ENCODE data around the gene GFI1. TPM values are rescaled to one million over a fixed set of nuclear protein-coding genes. Genes with fewer than 3 reads are reported as not detected.

GFI1 gene
- total RNA-seq, 4 donors from 2014 or later: 4.5 to 15.7 (median 9.2) TPM

DNA sequence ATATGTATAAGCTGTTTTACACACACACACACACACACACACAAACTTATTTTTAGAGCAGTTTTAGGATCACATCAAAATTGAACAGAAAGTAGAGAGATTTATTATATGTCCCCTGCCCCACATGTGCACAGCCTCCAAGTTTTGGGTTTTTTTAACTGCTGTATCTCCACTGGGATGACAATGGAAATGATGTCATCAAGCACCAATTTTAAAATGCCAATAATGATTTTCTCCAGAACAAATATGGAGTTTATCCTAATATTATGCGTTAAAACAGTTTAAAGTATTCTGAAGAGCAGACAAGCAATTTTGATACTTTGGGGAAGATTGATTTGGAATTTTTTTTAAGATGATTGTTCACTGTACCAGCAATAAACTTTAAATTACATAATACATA is 56.7 kb downstream of the GFI1 start:
- no peak for DNase-seq
- 87 to 90% methylated on average over 1 of the region's 1 CpG for WGBS, 2 donors (ENCODE audit: low coverage in 1 of 2)
- Histone ChIP-seq H3K36me3 (no peaks in the 10 kb centered on the region), H3K27ac (no peak overlapping the region), H3K4me1 (no peaks in the 10 kb centered on the region), H3K4me3 (no peak overlapping the region), H3K27me3 (no peaks in the 10 kb centered on the region), H3K9me3 (no peaks in the 10 kb centered on the region)
- in situ Hi-C loops (cut with MboI; ENCODE audit: low pct_ligation_motif_present in 1 of 4, low pct_unique_long_range_greater_than_20kb in 1 of 4, low sequenced_read_pairs in 3 of 4): no loop called here
- intact Hi-C loops (cut with DNase I; ENCODE audit: low total_unique reads): no loop called here
- no peak for TF ChIP-seq POLR2A (IDR thresholded peaks at IDR 0.05)
- TF ChIP-seq POLR2AphosphoS5 (IDR thresholded peaks at IDR 0.05): no peak
- TF ChIP-seq, protein P1, sequence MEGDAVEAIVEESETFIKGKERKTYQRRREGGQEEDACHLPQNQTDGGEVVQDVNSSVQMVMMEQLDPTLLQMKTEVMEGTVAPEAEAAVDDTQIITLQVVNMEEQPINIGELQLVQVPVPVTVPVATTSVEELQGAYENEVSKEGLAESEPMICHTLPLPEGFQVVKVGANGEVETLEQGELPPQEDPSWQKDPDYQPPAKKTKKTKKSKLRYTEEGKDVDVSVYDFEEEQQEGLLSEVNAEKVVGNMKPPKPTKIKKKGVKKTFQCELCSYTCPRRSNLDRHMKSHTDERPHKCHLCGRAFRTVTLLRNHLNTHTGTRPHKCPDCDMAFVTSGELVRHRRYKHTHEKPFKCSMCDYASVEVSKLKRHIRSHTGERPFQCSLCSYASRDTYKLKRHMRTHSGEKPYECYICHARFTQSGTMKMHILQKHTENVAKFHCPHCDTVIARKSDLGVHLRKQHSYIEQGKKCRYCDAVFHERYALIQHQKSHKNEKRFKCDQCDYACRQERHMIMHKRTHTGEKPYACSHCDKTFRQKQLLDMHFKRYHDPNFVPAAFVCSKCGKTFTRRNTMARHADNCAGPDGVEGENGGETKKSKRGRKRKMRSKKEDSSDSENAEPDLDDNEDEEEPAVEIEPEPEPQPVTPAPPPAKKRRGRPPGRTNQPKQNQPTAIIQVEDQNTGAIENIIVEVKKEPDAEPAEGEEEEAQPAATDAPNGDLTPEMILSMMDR (IDR thresholded peaks at IDR 0.05): no peak
- TF ChIP-seq EP300 (IDR thresholded peaks at IDR 0.05; ENCODE audit: low read depth): no peak

DNA sequence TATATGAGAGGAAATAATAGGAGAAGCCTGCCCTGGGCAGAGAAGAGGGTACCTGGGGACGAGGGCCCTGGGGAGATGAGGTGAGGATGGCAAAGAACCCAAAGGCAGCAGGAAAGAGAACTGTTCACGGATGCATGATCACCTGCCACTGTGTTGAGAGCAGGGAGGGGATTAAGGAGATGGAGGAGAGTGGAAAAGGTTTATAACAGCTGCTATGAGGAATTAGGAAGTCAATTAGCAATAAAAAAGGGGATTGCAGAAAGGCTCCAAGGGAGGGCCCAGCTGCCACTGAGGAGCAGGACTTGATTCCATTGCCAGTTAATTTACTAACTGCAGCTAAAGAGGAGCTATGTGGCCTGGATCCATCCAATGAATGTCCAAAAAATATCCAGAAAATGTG is 61.1 kb downstream of the GFI1 start:
- TF ChIP-seq POLR2AphosphoS5 (IDR thresholded peaks at IDR 0.05): no peak
- WGBS, 2 donors (ENCODE audit: low coverage in 1 of 2): 78 to 85% methylated on average over 2 of the region's 2 CpGs

More for the DNA sequence above, 61.1 kb downstream of the GFI1 start:
- H3K36me3 ChIP-seq: no peaks in the 10 kb centered on the region
- no peak overlapping the region for H3K27ac ChIP-seq
- no peaks in the 10 kb centered on the region for H3K27me3 ChIP-seq
- no peaks in the 10 kb centered on the region for H3K4me1 ChIP-seq
- DNase-seq: no peak
- no peaks in the 10 kb centered on the region for H3K9me3 ChIP-seq
- intact Hi-C loops (cut with DNase I; ENCODE audit: low total_unique reads) (no loop called here), in situ Hi-C loops (cut with MboI; ENCODE audit: low pct_ligation_motif_present in 1 of 4, low pct_unique_long_range_greater_than_20kb in 1 of 4, low sequenced_read_pairs in 3 of 4) (no loop called here)
- H3K4me3 ChIP-seq: no peak overlapping the region

Other genes starting within 250 kb of the GFI1 start
- gene GLMN, start 187.9 kb downstream of the GFI1 start, total RNA-seq: 1 to 10 TPM; 2.4 to 8.7 (median 4.1) TPM
- gene RPAP2, start 187.9 kb downstream of the GFI1 start, total RNA-seq: 10 to 100 TPM in 2 of 4 donors, 1 to 10 TPM in 2; 3.2 to 37.8 (median 11.7) TPM